ENCODE results near the gene AMER2.

Gene AMER2

DNA sequence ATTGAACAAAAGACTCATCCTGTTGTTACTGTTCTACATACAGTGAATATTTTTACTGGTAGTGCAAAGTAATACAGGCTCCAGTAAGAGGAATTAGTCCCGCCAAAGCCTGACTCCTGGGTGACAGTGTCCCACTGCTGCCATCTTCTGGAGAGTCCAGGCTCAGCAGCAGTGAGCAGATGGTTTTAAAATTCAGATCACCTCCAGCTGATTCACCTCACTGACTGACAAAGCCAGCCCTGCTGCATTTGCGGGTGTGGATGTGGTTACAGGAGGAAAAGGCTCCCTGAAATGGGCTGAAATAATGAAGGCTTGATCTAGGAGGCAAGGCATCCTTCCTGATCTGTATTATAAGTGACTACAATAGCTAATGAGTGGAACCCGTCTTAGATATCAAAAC is 57.9 kb downstream of the AMER2 start:
- no peak overlapping the region for H3K27ac ChIP-seq (ENCODE audit: low read length)
- no peaks in the 10 kb centered on the region for H3K9me2 ChIP-seq (replicated peaks; ENCODE audit: insufficient read depth, low read length)
- H3K4me1 ChIP-seq (ENCODE audit: low read length) = no peaks in the 10 kb centered on the region
- no peaks in the 10 kb centered on the region for H3K79me2 ChIP-seq (ENCODE audit: low read length)
- H4K20me1 ChIP-seq (ENCODE audit: insufficient read depth, low read length) = no peaks in the 10 kb centered on the region
- no peaks in the 10 kb centered on the region for H3K27me3 ChIP-seq (replicated peaks; ENCODE audit: insufficient read depth, low read length)
- H3K4me3 ChIP-seq (ENCODE audit: low read length) = no peak overlapping the region
- H2AFZ ChIP-seq (ENCODE audit: low read length) = no peak overlapping the region
- H3K4me2 ChIP-seq (ENCODE audit: low read depth, low read length) = no peak overlapping the region
- H3K9me3 ChIP-seq (replicated peaks; ENCODE audit: insufficient read depth, low read length) = no peaks in the 10 kb centered on the region
- no peaks in the 10 kb centered on the region for H3F3A ChIP-seq (ENCODE audit: insufficient read depth, low read length)
- DNase-seq = peak; percentile 59
- TF ChIP-seq, protein P1, sequence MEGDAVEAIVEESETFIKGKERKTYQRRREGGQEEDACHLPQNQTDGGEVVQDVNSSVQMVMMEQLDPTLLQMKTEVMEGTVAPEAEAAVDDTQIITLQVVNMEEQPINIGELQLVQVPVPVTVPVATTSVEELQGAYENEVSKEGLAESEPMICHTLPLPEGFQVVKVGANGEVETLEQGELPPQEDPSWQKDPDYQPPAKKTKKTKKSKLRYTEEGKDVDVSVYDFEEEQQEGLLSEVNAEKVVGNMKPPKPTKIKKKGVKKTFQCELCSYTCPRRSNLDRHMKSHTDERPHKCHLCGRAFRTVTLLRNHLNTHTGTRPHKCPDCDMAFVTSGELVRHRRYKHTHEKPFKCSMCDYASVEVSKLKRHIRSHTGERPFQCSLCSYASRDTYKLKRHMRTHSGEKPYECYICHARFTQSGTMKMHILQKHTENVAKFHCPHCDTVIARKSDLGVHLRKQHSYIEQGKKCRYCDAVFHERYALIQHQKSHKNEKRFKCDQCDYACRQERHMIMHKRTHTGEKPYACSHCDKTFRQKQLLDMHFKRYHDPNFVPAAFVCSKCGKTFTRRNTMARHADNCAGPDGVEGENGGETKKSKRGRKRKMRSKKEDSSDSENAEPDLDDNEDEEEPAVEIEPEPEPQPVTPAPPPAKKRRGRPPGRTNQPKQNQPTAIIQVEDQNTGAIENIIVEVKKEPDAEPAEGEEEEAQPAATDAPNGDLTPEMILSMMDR (IDR thresholded peaks at IDR 0.05; ENCODE audit: low read length) = peak; percentile 68
- TF ChIP-seq EZH2phosphoT487 (IDR thresholded peaks at IDR 0.05; ENCODE audit: low read length) = no peak
- H3K36me3 ChIP-seq (replicated peaks; ENCODE audit: insufficient read depth, low read length) = no peaks in the 10 kb centered on the region
- H3K9ac ChIP-seq (ENCODE audit: low read length) = no peak overlapping the region

DNA sequence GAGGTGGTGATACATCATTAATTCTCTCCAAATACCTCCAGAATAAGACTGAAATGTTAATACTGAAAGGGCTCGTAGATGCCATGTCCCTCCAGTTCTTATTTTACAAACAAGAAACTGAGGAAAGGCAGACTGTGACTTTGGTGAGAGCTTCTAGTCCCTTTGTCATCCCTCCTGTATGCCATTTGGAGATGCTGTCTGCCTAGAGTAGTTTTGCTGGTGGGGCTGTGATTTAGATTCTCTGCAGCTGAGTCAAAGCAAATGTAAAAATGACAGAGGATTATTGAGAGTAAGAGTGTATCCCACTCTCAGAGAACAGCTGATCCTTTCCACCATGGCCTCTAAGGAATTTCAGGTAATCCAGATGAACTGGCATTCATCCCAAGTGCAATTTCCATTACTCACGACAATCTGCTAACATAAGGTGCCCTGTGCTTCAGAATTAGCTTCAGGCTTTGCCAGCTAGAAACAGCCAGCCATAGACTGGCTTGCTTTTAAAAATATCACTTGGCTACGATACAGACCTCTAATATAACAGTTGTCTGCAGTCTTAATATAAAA is 59.3 kb downstream of the AMER2 start:
- Histone ChIP-seq H3K4me2 (ENCODE audit: low read depth, low read length) (no peak overlapping the region), H2AFZ (ENCODE audit: low read length) (no peak overlapping the region), H4K20me1 (ENCODE audit: insufficient read depth, low read length) (no peaks in the 10 kb centered on the region), H3K9me2 (replicated peaks; ENCODE audit: insufficient read depth, low read length) (no peaks in the 10 kb centered on the region), H3K9ac (ENCODE audit: low read length) (no peak overlapping the region), H3K9me3 (replicated peaks; ENCODE audit: insufficient read depth, low read length) (no peaks in the 10 kb centered on the region), H3F3A (ENCODE audit: insufficient read depth, low read length) (no peaks in the 10 kb centered on the region), H3K4me3 (ENCODE audit: low read length) (no peak overlapping the region), H3K36me3 (replicated peaks; ENCODE audit: insufficient read depth, low read length) (no peaks in the 10 kb centered on the region), H3K4me1 (ENCODE audit: low read length) (no peaks in the 10 kb centered on the region), H3K27ac (ENCODE audit: low read length) (no peak overlapping the region), H3K27me3 (replicated peaks; ENCODE audit: insufficient read depth, low read length) (no peaks in the 10 kb centered on the region), H3K79me2 (ENCODE audit: low read length) (no peaks in the 10 kb centered on the region)
- no peak for DNase-seq
- TF ChIP-seq EZH2phosphoT487 (IDR thresholded peaks at IDR 0.05; ENCODE audit: low read length) (no peak), EZH2 (optimal IDR thresholded peaks at IDR 0.05; ENCODE audit: low read depth, low read length) (no peak)
- TF ChIP-seq, protein P1 (IDR thresholded peaks at IDR 0.05; ENCODE audit: low read length) = no peak

Data from MM.1S (cell line).